ENCODE data around the gene SRGAP3.
"Not testable (repeated sequence)": the region's sequence is repeated elsewhere in the genome, so short reads cannot be mapped to it uniquely, and the experiment has no call there.

SRGAP3 gene

GRCh38 chr3:9249273-9250192 lies at the start of gene SRGAP3:
TSS of gene SRGAP3 (minus strand) at chr3:9249646. CDS start at chr3:9248951, 695 bp downstream.
- peak; percentile 73 for DNase-seq

DNA sequence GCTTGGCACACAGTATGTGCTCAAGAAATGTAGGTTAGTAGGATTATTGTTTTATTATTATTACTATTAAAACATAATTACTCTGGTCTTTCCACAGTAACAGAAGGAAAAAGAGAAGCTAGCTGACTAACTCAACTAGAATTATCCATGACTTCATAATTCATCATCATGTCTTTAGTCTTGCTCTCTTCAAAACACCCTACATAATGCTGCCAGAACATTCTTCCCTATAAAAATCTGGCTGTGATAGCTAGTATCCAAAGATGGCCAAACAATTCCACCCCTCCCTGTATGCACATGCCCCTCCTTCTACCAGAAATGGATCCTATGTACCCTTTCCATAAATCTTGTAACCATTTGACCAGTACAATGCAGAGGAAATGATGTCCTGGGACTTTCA lies 48.8 kb upstream of the SRGAP3 start:
- no peak for DNase-seq

GRCh38 chr3:9296241-9296640 lies 46.8 kb upstream of the SRGAP3 start:
- no peak for DNase-seq

- no peak for DNase-seq
Observed at GRCh38 chr3:9295007-9295406, 45.6 kb upstream of the SRGAP3 start.

- DNase-seq: not testable (repeated sequence)
Observed at GRCh38 chr3:9293953-9294352, 44.5 kb upstream of the SRGAP3 start.

- DNase-seq: no peak
Observed at GRCh38 chr3:9293076-9293475, 43.6 kb upstream of the SRGAP3 start.

- DNase-seq: no peak
Observed at GRCh38 chr3:9292516-9292915, 43.1 kb upstream of the SRGAP3 start.

GRCh38 chr3:9291821-9292410 lies 42.5 kb upstream of the SRGAP3 start:
- no peak for DNase-seq

DNA sequence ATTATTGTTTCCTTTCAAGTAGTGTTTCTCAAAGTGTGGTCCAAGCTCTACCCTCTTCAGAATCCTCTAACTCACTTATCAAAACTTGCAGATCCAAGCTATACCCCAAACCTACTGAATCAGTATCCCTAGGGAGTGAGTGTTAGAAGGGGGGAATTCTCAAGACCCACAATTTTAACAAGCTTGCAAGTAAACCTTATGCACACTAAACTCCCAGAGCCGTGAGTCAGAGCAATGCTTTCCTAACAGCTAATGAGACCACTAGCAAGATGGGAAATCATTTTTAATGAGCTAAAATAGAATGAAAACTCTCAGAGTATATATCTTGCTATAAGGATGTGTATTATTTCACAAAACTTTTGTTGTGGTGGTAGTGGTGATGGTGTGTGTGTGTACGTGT lies 41.1 kb upstream of the SRGAP3 start:
- no peak for DNase-seq

DNA sequence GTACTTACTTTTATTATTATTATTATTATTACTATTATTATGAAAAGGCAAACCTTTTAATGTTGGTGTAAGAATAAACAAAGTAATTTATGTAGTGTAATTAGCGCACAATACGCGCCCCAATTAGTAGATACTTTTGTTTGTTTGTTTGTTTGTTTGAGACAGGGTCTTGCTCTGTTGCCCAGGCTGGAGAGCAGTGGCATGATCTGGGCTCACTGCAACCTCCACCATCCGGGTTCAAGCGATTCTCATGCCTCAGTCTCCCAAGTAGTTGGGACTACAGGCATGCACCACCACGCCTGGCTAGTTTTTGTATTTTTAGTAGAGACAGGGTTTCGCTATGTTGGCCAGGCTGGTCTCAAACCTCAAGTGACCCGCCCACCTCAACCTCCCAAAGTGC lies 32.1 kb upstream of the SRGAP3 start:
- DNase-seq: not testable (repeated sequence)

- DNase-seq: no peak
Observed at GRCh38 chr3:9280451-9281219, 31.2 kb upstream of the SRGAP3 start.

- DNase-seq: no peak
Observed at GRCh38 chr3:9279966-9280365, 30.5 kb upstream of the SRGAP3 start.

- no peak for DNase-seq
Observed at GRCh38 chr3:9278498-9278897, 29.1 kb upstream of the SRGAP3 start.

GRCh38 chr3:9278085-9278484 lies 28.6 kb upstream of the SRGAP3 start:
- no peak for DNase-seq

DNA sequence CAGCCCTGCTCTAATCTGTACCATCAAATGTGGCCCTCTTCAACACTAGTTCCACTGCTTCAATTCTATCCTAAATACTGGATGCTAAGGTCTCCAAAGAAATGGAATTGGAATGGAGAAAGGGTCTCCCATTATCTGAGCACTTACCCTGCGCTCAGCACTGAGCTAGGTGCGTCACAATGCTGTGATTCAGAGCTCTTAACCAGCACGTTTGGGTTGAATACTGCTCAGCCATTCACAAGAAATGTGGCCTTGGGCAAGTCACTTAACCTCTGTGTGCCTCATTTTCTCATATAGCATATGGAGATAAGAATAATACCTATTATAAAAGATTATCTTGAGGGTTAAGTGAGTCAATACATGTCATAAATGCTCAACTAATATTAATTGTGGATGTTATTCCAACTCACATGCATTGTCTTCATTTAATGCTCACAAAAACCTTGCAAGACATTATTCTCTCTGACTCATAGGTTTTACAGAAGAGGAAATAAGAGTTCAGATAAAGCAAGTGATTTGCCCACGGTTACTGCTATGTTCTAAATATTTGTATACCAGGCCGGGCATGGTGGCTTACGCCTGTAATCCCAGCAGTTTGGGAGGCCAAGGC lies 27.4 kb upstream of the SRGAP3 start:
- DNase-seq: no peak

- no peak for DNase-seq
Observed at GRCh38 chr3:9271903-9272302, 22.5 kb upstream of the SRGAP3 start.

DNA sequence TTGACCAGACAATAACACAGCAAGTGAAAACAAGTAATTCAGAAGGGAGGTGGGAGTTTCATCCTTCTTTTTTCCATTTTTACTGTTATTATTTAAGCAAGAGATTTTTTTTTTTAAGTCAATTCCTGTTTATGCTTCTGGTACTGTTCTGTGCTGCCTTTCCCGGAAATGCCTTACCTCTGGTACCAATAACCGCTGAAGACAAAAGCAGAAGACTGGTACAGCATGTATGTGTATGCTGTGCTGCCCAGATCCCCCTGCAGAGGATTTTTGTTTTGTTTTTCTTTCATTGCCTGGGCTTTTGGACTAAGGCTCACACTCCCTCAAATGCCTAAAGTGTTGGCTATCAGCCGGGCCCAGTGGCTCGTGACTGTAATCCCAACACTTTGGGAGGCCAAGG lies 21.3 kb upstream of the SRGAP3 start:
- DNase-seq: no peak

- no peak for DNase-seq
Observed at GRCh38 chr3:9266716-9267115, 17.3 kb upstream of the SRGAP3 start.

DNA sequence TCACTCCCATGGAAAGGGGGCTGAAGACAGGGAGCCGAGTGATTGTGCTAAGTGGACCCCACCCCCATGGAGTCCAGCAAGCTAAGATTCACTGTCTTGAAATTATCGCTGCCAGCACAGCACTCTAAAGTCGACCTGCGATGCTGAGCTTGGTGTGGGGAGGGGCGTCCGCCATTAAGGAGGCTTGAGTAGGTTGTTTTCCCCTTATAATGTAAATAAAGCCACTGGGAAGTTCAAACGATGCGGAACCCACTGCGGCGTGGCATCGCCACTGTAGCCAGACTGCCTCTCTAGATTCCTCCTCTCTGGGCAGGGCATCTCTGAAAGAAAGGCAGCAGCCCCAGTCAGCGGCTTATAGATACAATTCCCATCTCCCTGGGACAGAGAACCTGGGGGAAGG lies 10.9 kb upstream of the SRGAP3 start:
- no peak for DNase-seq

DNA sequence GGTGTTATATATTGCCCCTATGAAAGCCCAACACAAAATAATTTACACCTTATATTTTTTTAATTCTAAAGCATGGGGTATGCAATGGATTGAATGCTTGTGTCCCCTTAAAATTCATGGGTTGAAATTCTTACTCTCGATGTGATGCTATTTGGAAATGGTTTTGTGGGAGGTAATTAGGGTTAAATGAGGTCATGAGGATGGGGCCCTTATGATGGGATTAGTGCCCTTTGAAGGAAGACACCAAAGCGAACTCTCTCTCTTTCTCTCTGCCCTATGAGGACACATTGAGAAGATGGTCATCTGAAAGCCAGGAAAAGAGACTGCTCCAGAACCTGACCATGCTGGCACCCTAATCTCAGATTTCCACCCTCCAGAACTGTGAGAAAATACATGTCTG lies 7.6 kb upstream of the SRGAP3 start:
- DNase-seq: no peak

DNA sequence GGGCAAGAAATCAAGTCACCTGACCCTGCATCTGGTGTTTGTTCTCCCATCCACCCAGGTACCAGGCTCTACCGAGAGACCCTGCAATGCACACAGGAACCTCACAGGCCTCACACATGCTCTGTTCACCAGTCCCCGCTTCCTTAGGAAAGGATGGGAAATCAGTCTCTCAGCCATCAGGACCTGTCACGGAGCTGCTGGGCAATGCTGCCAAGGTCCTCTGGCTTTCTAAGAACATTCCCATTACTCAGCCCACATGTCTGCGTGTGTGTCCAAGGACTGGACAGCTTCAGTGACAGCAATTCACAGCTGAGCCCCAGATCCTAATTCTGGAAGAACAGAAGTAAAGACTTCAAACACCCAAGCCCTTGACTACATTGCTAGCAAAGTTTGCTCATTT lies 6.5 kb upstream of the SRGAP3 start:
- DNase-seq: no peak

- no peak for DNase-seq
Observed at GRCh38 chr3:9254764-9255163, 5.3 kb upstream of the SRGAP3 start.

- no peak for DNase-seq
Observed at GRCh38 chr3:9253327-9253726, 3.9 kb upstream of the SRGAP3 start.
